ENCODE results near the gene KLK4.

DNA sequence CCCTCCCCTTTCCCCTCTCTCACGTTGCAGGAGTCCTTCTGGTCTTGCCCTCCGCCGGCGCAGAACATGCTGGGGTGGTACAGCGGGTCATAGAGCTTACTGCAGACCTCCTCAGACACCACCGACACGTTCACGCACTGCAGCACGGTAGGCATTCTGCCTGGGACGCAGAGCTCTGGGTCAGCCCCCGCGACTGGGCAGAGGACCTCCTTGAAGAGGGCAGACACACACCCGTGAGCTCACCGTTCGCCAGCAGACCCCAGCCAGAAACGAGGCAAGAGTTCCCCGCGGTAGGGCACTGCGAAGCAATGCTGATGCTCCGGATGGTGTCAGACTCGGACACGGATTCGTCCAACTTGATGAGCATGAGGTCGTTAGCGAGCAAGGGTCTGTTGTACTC, 2.9 kb downstream of the KLK4 start:
- TF ChIP-seq POLR2A (IDR thresholded peaks at IDR 0.05; ENCODE audit: low read depth, low read length) (no peak), SPI1 (IDR thresholded peaks at IDR 0.05; ENCODE audit: low read depth, low read length) (no peak), TAF1 (IDR thresholded peaks at IDR 0.05; ENCODE audit: low read depth, low read length) (no peak), POLR2AphosphoS5 (IDR thresholded peaks at IDR 0.05; ENCODE audit: low read depth, low read length) (no peak)
